NT2/D1 (cell line): ENCODE measurements around the gene TP53BP2.

Source experiments
- SUZ12 ChIP-seq: IDR thresholded peaks from 2 replicates; pipeline ENCODE4 v1.6.1; 2011; ENCODE audit not compliant: insufficient read length, insufficient read depth; ENCODE audit errors: extremely low read depth
- YY1 ChIP-seq: IDR thresholded peaks from 2 replicates; pipeline ENCODE4 v1.6.1; 2011; ENCODE audit not compliant: insufficient read length, insufficient read depth
- ZNF274 ChIP-seq: IDR thresholded peaks from 2 replicates; pipeline ENCODE4 v1.6.1; 2011; ENCODE audit warnings: mild to moderate bottlenecking, low read depth, low read length

- TF ChIP-seq YY1 (no peak), ZNF274 (no peak), SUZ12 (no peak)
Observed at GRCh38 chr1:223820515-223820858, 25.3 kb downstream of the TP53BP2 start.
